Testis (tissue), 3 donors: ENCODE results near the gene LTBP4. TPM values are rescaled to one million over a fixed set of nuclear protein-coding genes. Genes with fewer than 3 reads are reported as not detected.

Experiments
- DNase-seq: peaks from one replicate; pipeline ENCODE4 v3.0.0-alpha.2; 2019
- H3K27ac ChIP-seq, 2 donors: fragments of 200-600 bp; sonication (generic); one replicate each; pipeline ENCODE4 v1.5.1; 2019
- H3K27me3 ChIP-seq: fragments of 200-600 bp; sonication (generic); one replicate; pipeline ENCODE4 v1.5.1; 2019
- H3K36me3 ChIP-seq: fragments of 200-600 bp; sonication (generic); one replicate; pipeline ENCODE4 v1.5.1; 2017; ENCODE audit warnings: low read depth; ENCODE audit errors: missing control alignments
- H3K4me1 ChIP-seq: fragments of 200-600 bp; sonication (generic); one replicate; pipeline ENCODE4 v1.5.1; 2019
- H3K4me3 ChIP-seq, 2 donors: fragments of 200-600 bp; sonication (generic); one replicate each; pipeline ENCODE4 v1.5.1; 2017 to 2019
- H3K9me3 ChIP-seq: fragments of 200-600 bp; sonication (generic); one replicate; pipeline ENCODE4 v1.5.1; 2017
- POLR2A ChIP-seq: fragments of 450-650 bp; IDR thresholded peaks from one replicate; pipeline ENCODE4 v1.6.1; 2017; ENCODE audit warnings: antibody characterized with exemption, mild to moderate bottlenecking, moderate library complexity
- WGBS, 2 donors: methylation state at CpG; one replicate each; pipeline ENCODE4 v1.1.5; 2018; 5-methylcytosine and 5-hydroxymethylcytosine counted together
- intact Hi-C: fragments of 100-400 bp; cut with DNase I; formaldehyde crosslinking; loops from one replicate; pipeline ENCODE4 v1.15.1; 2023; ENCODE audit warnings: low total_unique reads
- polyA plus RNA-seq: library from polyadenylated mRNA; stranded (reverse); fragments of 350-450 nt; fragmentation: Illumina TruSeq; extraction: RNeasy Lipid Tissue Mini Kit (QIAGEN cat#74804); gene quantifications from one replicate; pipeline ENCODE4 v1.2.3, GENCODE V29; 2014; ENCODE audit warnings: low read depth, low replicate concordance; ENCODE audit not compliant: insufficient read depth
- total RNA-seq, 2 donors: library from RNA; depleted of rRNA; stranded (reverse); fragments of >200 nt; gene quantifications; one replicate each; pipeline ENCODE4 v1.2.3, GENCODE V29; 2016
- TF ChIP-seq, protein P1 (sequence below), 3 experiments: fragments of 450-650 bp in 2 of 3; fragments of 200-600 bp in 1 of 3; sonication (generic) in 1 of 3; IDR thresholded peaks; one replicate each; pipeline ENCODE4 v1.5.1; 2016 to 2019; ENCODE audit warnings: antibody characterized with exemption in 3 of 3, mild to moderate bottlenecking in 2 of 3, moderate library complexity in 1 of 3

The LTBP4 gene
- total and polyA plus RNA-seq, 3 donors from 2014 or later: 270 to 417 (median 309) TPM

DNA sequence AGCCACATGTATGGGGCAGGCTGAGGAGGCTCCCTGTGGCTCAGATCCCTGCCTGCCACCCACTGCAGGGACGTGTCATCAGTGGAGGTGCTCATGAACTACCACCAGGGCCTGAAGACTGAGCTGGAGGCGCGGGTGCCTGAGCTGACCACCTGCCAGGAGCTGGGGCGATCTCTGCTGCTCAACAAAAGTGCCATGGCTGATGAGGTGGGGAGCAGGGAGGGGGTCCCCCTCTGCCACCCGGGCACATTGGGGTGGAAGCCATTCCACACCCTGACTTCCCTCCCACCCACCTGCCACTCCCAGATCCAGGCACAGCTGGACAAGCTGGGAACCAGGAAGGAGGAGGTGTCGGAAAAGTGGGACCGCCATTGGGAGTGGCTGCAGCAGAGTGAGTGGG is 35.8 kb upstream of the LTBP4 start:
- no peak for DNase-seq
- intact Hi-C loops: no loop called here
- no peak for TF ChIP-seq POLR2A
- TF ChIP-seq, protein P1, sequence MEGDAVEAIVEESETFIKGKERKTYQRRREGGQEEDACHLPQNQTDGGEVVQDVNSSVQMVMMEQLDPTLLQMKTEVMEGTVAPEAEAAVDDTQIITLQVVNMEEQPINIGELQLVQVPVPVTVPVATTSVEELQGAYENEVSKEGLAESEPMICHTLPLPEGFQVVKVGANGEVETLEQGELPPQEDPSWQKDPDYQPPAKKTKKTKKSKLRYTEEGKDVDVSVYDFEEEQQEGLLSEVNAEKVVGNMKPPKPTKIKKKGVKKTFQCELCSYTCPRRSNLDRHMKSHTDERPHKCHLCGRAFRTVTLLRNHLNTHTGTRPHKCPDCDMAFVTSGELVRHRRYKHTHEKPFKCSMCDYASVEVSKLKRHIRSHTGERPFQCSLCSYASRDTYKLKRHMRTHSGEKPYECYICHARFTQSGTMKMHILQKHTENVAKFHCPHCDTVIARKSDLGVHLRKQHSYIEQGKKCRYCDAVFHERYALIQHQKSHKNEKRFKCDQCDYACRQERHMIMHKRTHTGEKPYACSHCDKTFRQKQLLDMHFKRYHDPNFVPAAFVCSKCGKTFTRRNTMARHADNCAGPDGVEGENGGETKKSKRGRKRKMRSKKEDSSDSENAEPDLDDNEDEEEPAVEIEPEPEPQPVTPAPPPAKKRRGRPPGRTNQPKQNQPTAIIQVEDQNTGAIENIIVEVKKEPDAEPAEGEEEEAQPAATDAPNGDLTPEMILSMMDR (IDR thresholded peaks at IDR 0.05): no peak
- Histone ChIP-seq H3K9me3 (no peaks in the 10 kb centered on the region), H3K4me1 (peaks cover 3% of the 10 kb centered on the region), H3K27me3 (no peaks in the 10 kb centered on the region), H3K27ac (no peak overlapping the region), H3K36me3 (no peaks in the 10 kb centered on the region), H3K4me3 (no peak overlapping the region)
- 91 to 92% methylated on average over 6 to 7 of the region's 7 CpGs for whole genome bisulfite sequencing, 2 donors

DNA sequence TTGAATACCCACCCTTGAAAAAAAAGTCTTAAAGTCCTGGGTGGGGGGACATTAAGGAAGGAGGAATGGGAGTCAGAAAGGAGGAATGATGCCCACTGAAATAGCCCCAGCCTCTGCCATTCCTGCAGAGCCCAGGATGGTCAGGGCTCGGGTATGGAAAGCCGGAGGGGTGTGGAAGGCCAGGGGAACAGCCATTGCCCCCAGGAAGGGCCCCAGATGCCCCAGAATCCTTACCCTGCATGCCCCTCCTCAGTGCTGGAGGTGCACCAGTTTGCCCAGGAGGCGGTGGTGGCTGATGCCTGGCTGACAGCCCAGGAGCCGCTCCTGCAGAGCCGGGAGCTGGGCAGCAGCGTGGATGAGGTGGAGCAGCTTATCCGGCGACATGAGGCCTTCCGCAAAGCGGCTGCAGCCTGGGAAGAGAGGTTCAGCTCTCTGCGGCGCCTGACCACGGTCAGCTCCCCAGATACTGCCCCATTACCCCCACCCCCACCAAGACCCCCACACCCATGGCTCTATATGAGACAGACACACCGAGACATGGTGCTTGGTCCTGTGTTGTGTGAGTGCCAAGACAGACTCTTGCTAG is 35.2 kb upstream of the LTBP4 start:
- no peaks in the 10 kb centered on the region for H3K36me3 ChIP-seq
- intact Hi-C loops: no loop called here
- no peak overlapping the region for H3K27ac ChIP-seq
- peaks cover 3% of the 10 kb centered on the region for H3K4me1 ChIP-seq
- no peak for TF ChIP-seq POLR2A
- TF ChIP-seq, protein P1 (IDR thresholded peaks at IDR 0.05): no peak
- WGBS, 2 donors: 72 to 94% methylated on average over 13 to 14 of the region's 14 CpGs
- no peak overlapping the region for H3K4me3 ChIP-seq
- no peaks in the 10 kb centered on the region for H3K9me3 ChIP-seq
- H3K27me3 ChIP-seq: no peaks in the 10 kb centered on the region
- DNase-seq: no peak

DNA sequence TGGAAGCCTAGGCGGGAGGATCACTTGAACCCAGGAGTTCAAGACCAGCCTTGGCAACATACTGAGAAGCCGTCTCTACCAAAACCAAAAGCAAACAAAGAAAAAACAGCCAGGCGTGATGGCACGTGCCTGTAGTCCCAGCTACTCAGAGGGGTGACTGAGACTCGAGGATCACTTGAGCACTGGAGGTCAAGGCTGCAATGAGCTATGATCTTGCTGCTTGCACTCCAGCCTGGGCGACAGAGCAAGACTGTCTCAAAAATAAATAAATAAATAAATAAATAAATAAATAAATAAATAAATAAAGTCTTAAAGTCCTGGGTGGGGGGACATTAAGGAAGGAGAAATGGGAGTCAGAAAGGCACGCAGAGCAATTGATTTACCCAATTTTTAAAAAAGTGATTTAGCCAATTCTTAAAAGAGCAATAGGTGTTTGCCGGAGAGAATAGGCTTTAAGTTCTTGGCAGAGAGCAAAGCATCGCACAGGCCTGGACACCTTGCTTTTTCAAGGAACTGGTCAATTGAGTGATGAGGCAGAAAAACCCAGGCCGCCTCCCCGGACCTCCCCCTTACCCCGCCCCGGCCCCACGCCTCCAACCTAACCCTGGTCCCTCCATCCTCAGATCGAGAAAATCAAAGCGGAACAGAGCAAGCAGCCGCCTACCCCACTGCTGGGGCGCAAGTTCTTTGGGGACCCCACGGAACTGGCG is 34.0 kb upstream of the LTBP4 start:
- 33 to 37% methylated on average over 18 of the region's 20 CpGs for WGBS, 2 donors
- Histone ChIP-seq H3K27me3 (no peaks in the 10 kb centered on the region), H3K4me3 (peak overlapping the region in 1 of 2 donors; percentile 21), H3K4me1 (peaks cover 3% of the 10 kb centered on the region), H3K27ac (no peak overlapping the region), H3K9me3 (no peaks in the 10 kb centered on the region), H3K36me3 (no peaks in the 10 kb centered on the region)
- intact Hi-C loops: no loop called here
- no peak for DNase-seq
- TF ChIP-seq, protein P1 (IDR thresholded peaks at IDR 0.05): no peak
- no peak for TF ChIP-seq POLR2A

DNA sequence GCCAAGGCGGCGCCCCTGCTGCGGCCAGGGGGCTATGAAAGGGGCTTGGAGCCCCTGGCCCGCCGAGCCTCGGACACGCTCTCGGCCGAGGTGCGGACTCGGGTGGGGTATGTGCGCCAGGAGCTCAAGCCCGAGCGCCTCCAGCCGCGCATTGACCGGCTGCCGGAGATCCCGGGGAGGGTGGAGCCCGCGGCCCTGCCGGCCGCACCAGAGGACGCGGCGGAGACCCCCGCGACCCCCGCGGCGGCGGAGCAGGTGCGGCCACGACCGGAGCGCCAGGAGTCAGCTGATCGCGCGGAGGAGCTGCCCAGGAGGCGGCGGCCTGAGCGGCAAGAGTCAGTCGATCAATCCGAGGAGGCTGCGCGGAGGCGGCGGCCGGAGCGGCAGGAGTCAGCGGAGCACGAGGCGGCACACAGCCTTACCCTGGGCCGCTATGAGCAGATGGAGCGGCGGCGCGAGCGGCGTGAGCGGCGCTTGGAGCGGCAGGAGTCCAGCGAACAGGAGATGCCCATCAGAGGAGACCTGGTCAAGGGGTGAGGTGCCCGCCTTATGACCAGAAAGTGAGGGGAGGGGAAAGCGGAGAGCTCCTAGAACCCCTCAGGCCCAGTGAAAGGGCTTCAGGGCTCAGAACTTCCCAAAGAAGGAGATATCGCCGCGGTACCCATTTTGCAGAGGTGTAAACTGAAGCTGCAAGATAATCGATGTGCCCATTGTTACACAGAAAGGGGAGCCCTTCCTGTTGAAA is 33.2 kb upstream of the LTBP4 start:
- H3K27ac ChIP-seq: no peak overlapping the region

DNA sequence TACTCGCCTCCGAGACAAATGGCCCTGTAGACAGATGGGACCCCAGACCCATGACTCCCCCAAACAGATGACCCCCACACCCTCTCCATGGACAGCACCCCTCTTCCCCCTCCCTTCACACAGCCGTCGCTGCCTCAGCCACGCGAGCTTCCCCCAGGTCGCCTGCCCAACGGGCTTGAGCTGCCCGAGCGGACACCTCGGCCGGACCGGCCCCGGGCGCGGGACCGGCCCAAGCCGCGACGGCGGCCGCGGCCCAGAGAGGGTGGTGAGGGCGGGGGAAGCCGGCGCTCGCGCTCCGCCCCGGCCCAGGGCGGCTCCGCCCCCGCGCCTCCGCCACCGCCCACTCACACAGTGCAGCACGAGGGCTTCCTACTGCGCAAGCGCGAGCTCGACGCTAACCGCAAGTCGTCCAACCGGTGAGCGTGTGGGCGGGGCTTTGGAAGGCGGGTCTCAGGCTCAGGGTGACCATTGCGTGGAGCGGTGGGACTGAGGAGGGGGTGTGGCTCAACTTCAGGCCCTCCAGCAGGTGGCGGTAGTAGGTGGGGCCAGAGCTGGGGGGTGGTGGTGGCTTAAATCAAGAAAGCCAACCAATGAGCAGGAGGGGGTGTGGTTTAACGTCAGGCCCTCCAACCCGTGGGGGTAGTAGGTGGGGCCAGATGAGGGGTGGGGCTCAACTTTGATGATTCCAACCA is 30.7 kb upstream of the LTBP4 start:
- 1% methylated on average over 27 to 30 of the region's 53 CpGs for WGBS, 2 donors
- peak overlapping the region; percentile 65 to 68 for H3K27ac ChIP-seq
- intact Hi-C loops: no loop called here

More for the DNA sequence above, 33.2 kb upstream of the LTBP4 start:
- no peaks in the 10 kb centered on the region for H3K9me3 ChIP-seq
- H3K36me3 ChIP-seq: no peaks in the 10 kb centered on the region
- TF ChIP-seq POLR2A: no peak
- intact Hi-C loops: no loop called here
- peak overlapping the region in 1 of 2 donors; percentile 21 for H3K4me3 ChIP-seq
- H3K4me1 ChIP-seq: peaks cover 3% of the 10 kb centered on the region
- DNase-seq: no peak
- WGBS, 2 donors: 15 to 18% methylated on average over 22 to 57 of the region's 70 CpGs
- H3K27me3 ChIP-seq: no peaks in the 10 kb centered on the region

More for the DNA sequence above, 30.7 kb upstream of the LTBP4 start:
- TF ChIP-seq, protein P1 (IDR thresholded peaks at IDR 0.05): peak; percentile 17 to 62 (median 22)
- TF ChIP-seq POLR2A: no peak
- H3K27me3 ChIP-seq: no peaks in the 10 kb centered on the region
- H3K4me3 ChIP-seq: peak overlapping the region; percentile 34 to 41
- H3K9me3 ChIP-seq: no peaks in the 10 kb centered on the region
- H3K4me1 ChIP-seq: peaks cover 3% of the 10 kb centered on the region
- DNase-seq: peak; percentile 99
- no peaks in the 10 kb centered on the region for H3K36me3 ChIP-seq
